HUES64 (cell line): Measurements from ENCODE around the gene ANO6.

Source experiments
- H3K27ac ChIP-seq: 2 replicates; pipeline ENCODE4 v1.7.0; 2013; ENCODE audit warnings: low read depth, low read length, inconsistent platforms
- H3K27me3 ChIP-seq: 2 replicates; pipeline ENCODE4 v1.6.1; 2013; ENCODE audit warnings: mild to moderate bottlenecking, low read length; ENCODE audit not compliant: insufficient read depth
- H3K36me3 ChIP-seq: 2 replicates; pipeline ENCODE4 v1.6.1; 2013; ENCODE audit warnings: mild to moderate bottlenecking, low read length; ENCODE audit not compliant: insufficient read depth
- H3K4me1 ChIP-seq: 2 replicates; pipeline ENCODE4 v1.6.1; 2013; ENCODE audit warnings: mild to moderate bottlenecking, low read length, moderate library complexity; ENCODE audit not compliant: insufficient read depth
- H3K4me3 ChIP-seq: 2 replicates; pipeline ENCODE4 v1.5.1; 2013; ENCODE audit warnings: mild to moderate bottlenecking, low read length, moderate library complexity
- H3K9ac ChIP-seq: 2 replicates; pipeline ENCODE4 v1.6.1; 2013; ENCODE audit warnings: mild to moderate bottlenecking, low read depth, low read length
- H3K9me3 ChIP-seq: 2 replicates; pipeline ENCODE4 v1.6.1; 2013; ENCODE audit warnings: low read depth, low read length; ENCODE audit not compliant: insufficient read depth
- whole genome bisulfite sequencing: fragments of 150-250, 120-280 bp; methylation state at CpG from one replicate; pipeline ENCODE4 v1.1.7; 2013; ENCODE audit warnings: missing lambda C conversion rate; 5-methylcytosine and 5-hydroxymethylcytosine counted together

The ANO6 gene

GRCh38 chr12:45263587-45263986, 47.7 kb downstream of the ANO6 start:
- H3K27ac ChIP-seq, result no peak overlapping the region
- no peaks in the 10 kb centered on the region for H3K27me3 ChIP-seq
- peaks cover 22% of the 10 kb centered on the region for H3K4me1 ChIP-seq
- no peak overlapping the region for H3K9ac ChIP-seq
- no peak overlapping the region for H3K4me3 ChIP-seq
- 94% methylated on average over 3 of the region's 3 CpGs for WGBS
- H3K9me3 ChIP-seq, result no peaks in the 10 kb centered on the region
- no peaks in the 10 kb centered on the region for H3K36me3 ChIP-seq

GRCh38 chr12:45268672-45269411, 52.9 kb downstream of the ANO6 start:
- no peaks in the 10 kb centered on the region for H3K36me3 ChIP-seq
- H3K9me3 ChIP-seq, result no peaks in the 10 kb centered on the region
- no peaks in the 10 kb centered on the region for H3K27me3 ChIP-seq
- peak overlapping the region; percentile 53 for H3K27ac ChIP-seq
- 80% methylated on average over 5 of the region's 5 CpGs for WGBS
- H3K4me3 ChIP-seq, result no peak overlapping the region
- H3K9ac ChIP-seq, result no peak overlapping the region
- peaks cover 8% of the 10 kb centered on the region for H3K4me1 ChIP-seq

- H3K9ac ChIP-seq, result no peak overlapping the region
- 73% methylated on average over 1 of the region's 2 CpGs for WGBS
These were observed 53.5 kb downstream of the ANO6 start for GRCh38 chr12:45269412-45269751.

GRCh38 chr12:45270951-45271350, 55.1 kb downstream of the ANO6 start:
- H3K27ac ChIP-seq, result no peak overlapping the region
- 89% methylated on average over 2 of the region's 3 CpGs for WGBS
- no peak overlapping the region for H3K9ac ChIP-seq
- no peaks in the 10 kb centered on the region for H3K9me3 ChIP-seq
- no peaks in the 10 kb centered on the region for H3K36me3 ChIP-seq
- H3K27me3 ChIP-seq, result no peaks in the 10 kb centered on the region
- peaks cover 8% of the 10 kb centered on the region for H3K4me1 ChIP-seq
- no peak overlapping the region for H3K4me3 ChIP-seq

More at GRCh38 chr12:45269412-45269751, 53.5 kb downstream of the ANO6 start:
- Histone ChIP-seq H3K27ac (no peak overlapping the region), H3K4me3 (no peak overlapping the region), H3K27me3 (no peaks in the 10 kb centered on the region), H3K4me1 (peaks cover 8% of the 10 kb centered on the region), H3K9me3 (no peaks in the 10 kb centered on the region), H3K36me3 (no peaks in the 10 kb centered on the region)

- Histone ChIP-seq H3K27me3 (no peaks in the 10 kb centered on the region), H3K36me3 (no peaks in the 10 kb centered on the region), H3K27ac (no peak overlapping the region), H3K4me1 (peaks cover 6% of the 10 kb centered on the region), H3K4me3 (no peak overlapping the region), H3K9me3 (no peaks in the 10 kb centered on the region), H3K9ac (no peak overlapping the region)
- WGBS, result 79% methylated on average over 1 of the region's 1 CpG
These were observed 57.9 kb downstream of the ANO6 start for GRCh38 chr12:45273717-45274271.

GRCh38 chr12:45276154-45276755, 60.4 kb downstream of the ANO6 start:
- Histone ChIP-seq H3K27me3 (no peaks in the 10 kb centered on the region), H3K36me3 (no peaks in the 10 kb centered on the region), H3K4me3 (no peak overlapping the region), H3K27ac (no peak overlapping the region), H3K4me1 (peaks cover 4% of the 10 kb centered on the region; the same call in 1 of the 2 replicates), H3K9ac (no peak overlapping the region), H3K9me3 (no peaks in the 10 kb centered on the region)
- WGBS, result 92% methylated on average over 5 of the region's 5 CpGs

GRCh38 chr12:45278447-45278846, 62.6 kb downstream of the ANO6 start:
- Histone ChIP-seq H3K4me3 (no peak overlapping the region), H3K4me1 (peaks cover 11% of the 10 kb centered on the region), H3K27me3 (no peaks in the 10 kb centered on the region), H3K9ac (no peak overlapping the region), H3K36me3 (peaks cover 3% of the 10 kb centered on the region; the same call in 1 of the 2 replicates), H3K9me3 (no peaks in the 10 kb centered on the region), H3K27ac (no peak overlapping the region)
- WGBS, result 75% methylated on average over 1 of the region's 1 CpG

GRCh38 chr12:45279931-45280830, 64.3 kb downstream of the ANO6 start:
- peaks cover 28% of the 10 kb centered on the region for H3K4me1 ChIP-seq
- no peaks in the 10 kb centered on the region for H3K9me3 ChIP-seq
- no peak overlapping the region for H3K9ac ChIP-seq
- no peak overlapping the region for H3K27ac ChIP-seq
- 89% methylated on average over 4 of the region's 4 CpGs for WGBS
- no peaks in the 10 kb centered on the region for H3K27me3 ChIP-seq
- no peak overlapping the region for H3K4me3 ChIP-seq
- H3K36me3 ChIP-seq, result peaks cover 3% of the 10 kb centered on the region; the same call in 1 of the 2 replicates

GRCh38 chr12:45281994-45282393, 66.1 kb downstream of the ANO6 start:
- no peaks in the 10 kb centered on the region for H3K27me3 ChIP-seq
- peaks cover 3% of the 10 kb centered on the region; the same call in 1 of the 2 replicates for H3K36me3 ChIP-seq
- 93% methylated on average over 1 of the region's 1 CpG for WGBS
- H3K4me1 ChIP-seq, result peaks cover 33% of the 10 kb centered on the region
- no peak overlapping the region for H3K4me3 ChIP-seq
- no peak overlapping the region for H3K9ac ChIP-seq
- no peaks in the 10 kb centered on the region for H3K9me3 ChIP-seq
- no peak overlapping the region for H3K27ac ChIP-seq

- Histone ChIP-seq H3K27me3 (no peaks in the 10 kb centered on the region), H3K9ac (no peak overlapping the region), H3K9me3 (no peaks in the 10 kb centered on the region), H3K4me1 (peaks cover 33% of the 10 kb centered on the region), H3K4me3 (no peak overlapping the region), H3K36me3 (peaks cover 3% of the 10 kb centered on the region; the same call in 1 of the 2 replicates), H3K27ac (no peak overlapping the region)
- 93% methylated on average over 4 of the region's 4 CpGs for WGBS
These were observed 66.5 kb downstream of the ANO6 start for GRCh38 chr12:45282411-45282810.
